GM13977 (cell line): ENCODE results near the gene CCDC61.

ENCODE experiments used
- DNase-seq: peaks from one replicate; pipeline ENCODE4 v3.0.0; 2012; ENCODE audit warnings: low spot score
- CTCF ChIP-seq: IDR thresholded peaks from 2 replicates; pipeline ENCODE4 v1.5.1; 2012; ENCODE audit warnings: mild to moderate bottlenecking, control low read depth; ENCODE audit not compliant: insufficient read depth; ENCODE audit errors: extremely low read depth, missing control alignments
- in situ Hi-C: fragments of 300-500 bp; cut with MboI; formaldehyde crosslinking; loops from one replicate; pipeline ENCODE4 v1.12.0; 2022; ENCODE audit warnings: low sequenced_read_pairs, low pct_unique_long_range_greater_than_20kb, mixed read lengths, inconsistent platforms; ENCODE audit not compliant: unreplicated experiment

The CCDC61 gene

GRCh38 chr19:45955905-45956608 lies 39.2 kb upstream of the CCDC61 start:
- in situ Hi-C loops, result no loop called here
- no peak for DNase-seq
- no peak for TF ChIP-seq CTCF

GRCh38 chr19:45958320-45958719 lies 36.9 kb upstream of the CCDC61 start:
- in situ Hi-C loops, result no loop called here
- no peak for TF ChIP-seq CTCF
- no peak for DNase-seq

- in situ Hi-C loops, result no loop called here
- no peak for DNase-seq
- TF ChIP-seq CTCF, result no peak
Measured at GRCh38 chr19:45958769-45959516, 36.3 kb upstream of the CCDC61 start.

- no peak for TF ChIP-seq CTCF
- in situ Hi-C loops, result no loop called here
- DNase-seq, result no peak
Measured at GRCh38 chr19:45959517-45960025, 35.7 kb upstream of the CCDC61 start.

- no peak for DNase-seq
- in situ Hi-C loops, result no loop called here
- TF ChIP-seq CTCF, result no peak
Measured at GRCh38 chr19:45960595-45961235, 34.6 kb upstream of the CCDC61 start.

GRCh38 chr19:45962021-45962420 lies 33.2 kb upstream of the CCDC61 start:
- no peak for DNase-seq
- in situ Hi-C loops, result no loop called here
- TF ChIP-seq CTCF, result no peak
